IgD-negative memory B cell (primary cell): ENCODE measurements around the gene SRRM4. TPM values are rescaled to one million over a fixed set of nuclear protein-coding genes. Genes with fewer than 3 reads are reported as not detected.
A peak's percentile ranks its signal among the peaks of the same experiment; 100 is the strongest.
"Not testable (repeated sequence)": the region's sequence is repeated elsewhere in the genome, so short reads cannot be mapped to it uniquely, and the experiment has no call there.

ENCODE experiments used
- H3K27ac Mint-ChIP-seq, 3 donors: one replicate each; pipeline ENCODE4 v1.8.0; 2020 to 2022; ENCODE audit warnings: mild to moderate bottlenecking in 3 of 3, mixed read lengths in 3 of 3, moderate library complexity in 1 of 3
- H3K27me3 Mint-ChIP-seq: one replicate; pipeline ENCODE4 v1.8.0; 2021; ENCODE audit warnings: mixed read lengths
- H3K36me3 Mint-ChIP-seq: one replicate; pipeline ENCODE4 v1.8.0; 2020; ENCODE audit warnings: mild to moderate bottlenecking, mixed read lengths
- H3K4me1 Mint-ChIP-seq, 3 donors: one replicate each; pipeline ENCODE4 v1.8.0; 2020 to 2022; ENCODE audit warnings: mixed read lengths in 3 of 3, mild to moderate bottlenecking in 1 of 3
- H3K4me3 Mint-ChIP-seq, 4 donors: one replicate each; pipeline ENCODE4 v1.8.0; 2020 to 2022; ENCODE audit warnings: mild to moderate bottlenecking in 4 of 4, mixed read lengths in 4 of 4, moderate library complexity in 3 of 4
- H3K9me3 Mint-ChIP-seq, 3 donors: one replicate each; pipeline ENCODE4 v1.8.0; 2020 to 2021; ENCODE audit warnings: mixed read lengths in 3 of 3, mild to moderate bottlenecking in 1 of 3
- polyA plus RNA-seq: library from polyadenylated mRNA; unstranded; fragments of 300-500 nt; fragmentation: Illumina TruSeq; gene quantifications from one replicate; pipeline ENCODE4 v1.2.3, GENCODE V29; 2021

Gene SRRM4
- polyA plus RNA-seq, 1 donor from 2014 or later, result not detected

DNA sequence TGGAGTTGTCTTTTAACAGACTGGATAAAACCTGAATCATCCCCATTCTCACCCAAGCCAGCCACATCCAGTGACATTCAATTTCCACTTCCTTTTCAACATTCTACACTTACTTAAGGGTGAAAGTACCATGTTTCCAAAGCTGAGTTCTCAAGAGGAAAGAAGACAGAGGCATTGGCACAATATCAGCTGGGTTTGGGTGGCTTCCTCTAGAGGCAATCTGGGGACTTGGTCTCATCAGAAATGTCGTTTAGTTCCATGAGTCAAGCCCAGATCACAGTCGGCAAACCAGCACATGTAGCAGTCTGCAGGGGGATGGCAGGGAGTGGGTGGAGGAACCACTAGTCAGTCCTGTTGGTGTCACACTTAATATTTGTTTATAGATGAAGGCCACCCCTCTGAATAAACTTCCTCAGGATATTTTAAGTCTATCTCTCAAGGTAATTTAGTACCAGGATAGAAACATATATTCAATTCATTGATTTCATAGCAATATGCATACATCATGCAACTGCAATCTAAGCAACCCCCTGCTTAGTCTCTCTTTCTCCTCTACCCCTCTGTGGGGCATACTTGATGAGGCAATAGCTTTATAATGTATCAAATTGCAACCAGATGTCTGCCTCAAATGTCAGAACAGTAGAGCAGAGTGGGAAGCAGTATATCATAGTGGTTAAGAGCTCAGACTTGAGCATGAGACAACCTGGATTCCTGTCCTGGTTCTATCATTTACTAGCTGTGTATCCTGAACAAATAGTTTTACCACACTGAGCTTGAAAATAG, 3.0 kb downstream of the SRRM4 start:
- no peaks in the 10 kb centered on the region for H3K4me1 Mint-ChIP-seq
- peaks cover 0 to 7% (median 6%) of the 10 kb centered on the region in 3 donors for H3K9me3 Mint-ChIP-seq
- peaks cover 21% of the 10 kb centered on the region for H3K27me3 Mint-ChIP-seq

DNA sequence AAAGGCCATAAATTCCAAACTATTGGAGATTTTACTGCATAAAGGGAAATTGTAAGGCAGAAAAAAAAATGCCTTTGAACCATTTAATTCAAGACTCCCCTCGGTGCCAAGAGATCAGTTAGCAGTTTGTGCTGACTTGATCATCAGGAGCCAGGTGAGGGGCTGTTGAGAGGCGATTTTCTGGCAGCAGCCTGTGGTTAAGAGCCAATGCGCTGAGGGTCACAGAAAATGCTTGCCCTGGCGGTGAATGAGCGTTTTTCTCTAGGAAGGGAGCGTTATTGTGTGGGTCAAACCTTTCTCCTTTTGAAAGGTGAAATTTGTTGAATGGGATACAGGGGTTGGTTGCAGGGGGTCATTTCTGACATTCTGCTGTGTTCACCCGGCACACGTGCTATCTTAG, 4.7 kb downstream of the SRRM4 start:
- Mint-ChIP-seq H3K4me3 (no peak overlapping the region), H3K27me3 (peaks cover 16% of the 10 kb centered on the region), H3K36me3 (no peaks in the 10 kb centered on the region), H3K27ac (no peak overlapping the region), H3K4me1 (no peaks in the 10 kb centered on the region), H3K9me3 (peaks cover under 1 to 7% (median 7%) of the 10 kb centered on the region in 3 donors)

More for the DNA sequence above, 3.0 kb downstream of the SRRM4 start:
- H3K36me3 Mint-ChIP-seq, result no peaks in the 10 kb centered on the region
- H3K4me3 Mint-ChIP-seq, result no peak overlapping the region
- H3K27ac Mint-ChIP-seq, result no peak overlapping the region

DNA sequence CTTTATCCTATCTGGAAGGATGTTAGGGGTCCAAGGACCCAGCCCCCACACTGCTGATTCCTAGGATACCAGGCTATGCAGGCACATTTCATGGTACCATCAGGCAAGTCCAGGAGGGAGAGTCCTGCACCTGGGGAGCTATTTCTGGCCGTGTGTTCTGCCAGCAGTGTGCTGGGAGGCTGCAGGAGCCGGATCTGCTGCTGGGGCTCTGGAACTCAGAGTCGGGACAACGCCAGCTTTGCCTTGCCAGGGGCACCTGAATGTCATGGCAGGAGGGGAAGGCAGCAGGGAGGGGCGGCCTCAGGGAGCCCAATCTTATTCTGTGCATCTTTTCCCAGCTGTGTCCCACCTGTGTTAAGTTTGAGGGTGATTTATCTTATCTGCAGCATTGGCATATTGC, 17.8 kb downstream of the SRRM4 start:
- Mint-ChIP-seq H3K36me3 (no peaks in the 10 kb centered on the region), H3K9me3 (peaks cover 0 to 7% (median 6%) of the 10 kb centered on the region in 3 donors), H3K27ac (no peak overlapping the region), H3K4me3 (no peak overlapping the region), H3K27me3 (no peaks in the 10 kb centered on the region), H3K4me1 (no peaks in the 10 kb centered on the region)

DNA sequence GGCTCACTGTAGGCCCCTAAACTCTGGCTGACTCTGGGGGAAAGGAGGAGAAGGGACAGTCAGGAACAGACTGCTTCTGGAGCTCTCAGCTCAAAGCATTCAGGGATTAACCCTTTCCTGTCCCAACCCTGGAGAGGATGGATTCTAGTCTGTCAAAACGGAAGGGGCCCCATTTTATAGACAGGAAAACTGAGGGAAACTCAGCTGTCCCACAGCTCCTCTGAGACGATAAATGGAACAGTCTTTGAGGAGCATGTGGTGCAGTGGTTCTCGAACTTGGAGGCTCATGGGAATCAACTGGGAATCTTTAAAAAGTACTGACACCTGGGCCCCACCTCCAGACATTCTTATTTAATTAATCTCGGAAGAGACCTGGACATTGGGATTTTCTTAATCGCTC, 23.7 kb downstream of the SRRM4 start:
- no peak overlapping the region for H3K27ac Mint-ChIP-seq
- no peaks in the 10 kb centered on the region for H3K36me3 Mint-ChIP-seq
- no peaks in the 10 kb centered on the region for H3K9me3 Mint-ChIP-seq
- peaks cover 10% of the 10 kb centered on the region for H3K27me3 Mint-ChIP-seq
- H3K4me3 Mint-ChIP-seq, result no peak overlapping the region
- H3K4me1 Mint-ChIP-seq, result no peaks in the 10 kb centered on the region

DNA sequence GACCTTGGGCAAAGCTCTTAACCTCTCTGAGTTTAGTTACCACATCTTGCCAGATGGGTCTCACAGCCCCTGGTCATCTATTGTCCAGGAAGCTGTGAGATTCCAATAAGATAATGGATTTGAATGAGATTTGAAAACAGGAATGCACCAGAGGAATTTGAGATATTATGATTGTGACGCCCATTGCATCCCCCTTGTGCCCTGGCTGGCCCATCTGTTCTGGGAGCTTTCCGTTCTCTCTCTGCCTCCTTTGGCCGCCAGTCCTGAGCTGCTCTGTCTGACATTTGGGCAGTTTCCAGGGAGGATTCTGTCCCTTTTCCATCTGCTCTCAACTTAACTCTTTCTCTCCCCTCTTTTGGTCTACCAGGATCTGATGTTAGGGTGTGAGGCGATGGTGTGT, 24.6 kb downstream of the SRRM4 start:
- Mint-ChIP-seq H3K27me3 (peaks cover 10% of the 10 kb centered on the region), H3K4me3 (no peak overlapping the region), H3K27ac (no peak overlapping the region)

DNA sequence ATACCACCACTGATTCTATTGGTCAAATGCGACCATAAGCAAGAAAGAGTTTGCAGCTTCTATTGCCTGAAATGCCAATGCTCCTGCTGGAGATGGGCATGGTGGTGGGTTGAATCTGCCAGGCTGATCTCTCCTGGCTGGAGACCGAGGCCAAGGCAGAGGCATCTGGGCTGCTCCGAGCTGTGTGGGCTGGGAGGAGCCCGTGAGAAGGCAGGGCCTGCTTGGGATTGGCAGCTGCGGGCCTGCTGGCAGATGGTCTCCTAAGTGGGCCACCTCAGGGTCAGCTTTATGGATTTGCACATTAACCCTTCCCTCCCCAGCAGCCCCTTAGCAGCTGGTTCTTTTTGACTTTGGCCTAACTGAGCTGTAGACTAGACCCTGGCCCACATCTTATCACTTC, 25.4 kb downstream of the SRRM4 start:
- H3K27ac Mint-ChIP-seq, result no peak overlapping the region
- peaks cover 0 to 1% (median 0%) of the 10 kb centered on the region in 3 donors for H3K9me3 Mint-ChIP-seq
- no peaks in the 10 kb centered on the region for H3K4me1 Mint-ChIP-seq
- no peaks in the 10 kb centered on the region for H3K36me3 Mint-ChIP-seq
- no peak overlapping the region for H3K4me3 Mint-ChIP-seq
- peaks cover 10% of the 10 kb centered on the region for H3K27me3 Mint-ChIP-seq

More for the DNA sequence above, 24.6 kb downstream of the SRRM4 start:
- Mint-ChIP-seq H3K9me3 (peaks cover 0 to 1% (median 0%) of the 10 kb centered on the region in 3 donors), H3K36me3 (no peaks in the 10 kb centered on the region), H3K4me1 (no peaks in the 10 kb centered on the region)

DNA sequence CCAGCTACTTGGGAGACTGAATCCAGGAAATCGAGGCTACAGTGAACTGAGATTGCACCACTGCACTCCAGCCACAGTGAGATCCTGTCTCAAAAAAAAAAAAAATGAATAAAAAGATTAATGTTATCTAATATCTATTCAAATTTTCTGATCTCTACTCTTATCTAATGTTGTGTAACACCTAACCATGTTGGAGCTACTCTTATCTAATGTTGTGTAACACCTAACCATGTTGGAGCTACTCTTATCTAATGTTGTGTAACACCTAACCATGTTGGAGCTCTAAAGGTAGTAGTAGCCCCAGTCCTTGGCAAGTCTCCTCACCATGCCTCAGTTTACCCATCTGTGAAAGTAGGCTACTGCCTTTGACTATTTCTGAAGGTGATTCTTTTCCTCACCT, 26.9 kb downstream of the SRRM4 start:
- H3K4me3 Mint-ChIP-seq, H3K4me1 Mint-ChIP-seq, H3K9me3 Mint-ChIP-seq, H3K27ac Mint-ChIP-seq, H3K36me3 Mint-ChIP-seq: not testable (repeated sequence)
- peaks cover 10% of the 10 kb centered on the region for H3K27me3 Mint-ChIP-seq

DNA sequence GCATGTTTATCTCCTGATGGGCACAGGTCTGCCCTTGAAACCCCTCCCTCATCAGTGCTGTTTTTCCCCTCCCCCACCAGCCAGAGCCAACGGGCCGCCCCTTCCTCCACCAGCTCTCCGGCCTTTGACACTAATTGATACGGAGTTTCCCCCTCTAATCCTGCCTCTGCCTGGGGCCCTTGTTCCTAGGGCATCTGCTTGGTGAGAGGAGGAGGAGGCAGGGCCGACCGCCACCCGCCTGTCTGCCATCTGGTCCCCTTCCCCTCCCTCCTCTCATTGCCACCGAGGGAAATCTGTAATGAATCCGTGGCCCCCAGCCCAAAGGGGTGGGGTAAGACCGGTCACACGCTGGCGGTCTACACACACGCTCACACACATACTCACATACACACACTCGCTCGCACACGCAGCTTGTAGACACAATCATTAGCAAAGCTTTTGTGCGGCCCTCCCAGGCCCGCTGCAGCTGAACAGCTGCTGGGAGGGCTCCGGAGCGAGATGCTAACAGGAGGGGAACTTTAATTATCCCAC, 27.4 kb downstream of the SRRM4 start:
- H3K27ac Mint-ChIP-seq, result no peak overlapping the region
- H3K36me3 Mint-ChIP-seq, result no peaks in the 10 kb centered on the region
- H3K4me3 Mint-ChIP-seq, result no peak overlapping the region
- H3K9me3 Mint-ChIP-seq, result peaks cover 0 to 9% (median 7%) of the 10 kb centered on the region in 3 donors
- peaks cover 10% of the 10 kb centered on the region for H3K27me3 Mint-ChIP-seq
- no peaks in the 10 kb centered on the region for H3K4me1 Mint-ChIP-seq

DNA sequence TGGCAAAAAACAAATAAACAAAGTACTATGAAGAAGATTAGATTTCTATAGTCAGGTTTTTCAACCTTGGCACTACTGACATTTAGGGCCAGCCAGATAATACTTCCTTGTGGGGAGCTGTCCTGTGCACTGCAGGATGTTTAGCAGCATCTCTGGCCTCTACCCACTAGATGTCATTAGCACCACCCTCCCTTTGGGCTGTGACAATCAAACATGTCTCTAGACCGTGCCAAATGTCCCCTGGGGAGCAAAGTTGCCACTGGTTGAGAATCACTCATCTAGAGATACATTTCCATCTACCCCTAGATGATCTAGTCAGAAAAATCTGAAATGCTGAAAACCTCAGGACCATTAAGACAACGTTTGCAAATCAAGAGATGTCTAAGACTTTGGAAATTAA, 29.9 kb downstream of the SRRM4 start:
- peaks cover 0 to 9% (median 7%) of the 10 kb centered on the region in 3 donors for H3K9me3 Mint-ChIP-seq
- H3K27ac Mint-ChIP-seq, result no peak overlapping the region
- no peaks in the 10 kb centered on the region for H3K36me3 Mint-ChIP-seq
- no peak overlapping the region for H3K4me3 Mint-ChIP-seq
- H3K4me1 Mint-ChIP-seq, result no peaks in the 10 kb centered on the region
- H3K27me3 Mint-ChIP-seq, result peaks cover 13% of the 10 kb centered on the region

DNA sequence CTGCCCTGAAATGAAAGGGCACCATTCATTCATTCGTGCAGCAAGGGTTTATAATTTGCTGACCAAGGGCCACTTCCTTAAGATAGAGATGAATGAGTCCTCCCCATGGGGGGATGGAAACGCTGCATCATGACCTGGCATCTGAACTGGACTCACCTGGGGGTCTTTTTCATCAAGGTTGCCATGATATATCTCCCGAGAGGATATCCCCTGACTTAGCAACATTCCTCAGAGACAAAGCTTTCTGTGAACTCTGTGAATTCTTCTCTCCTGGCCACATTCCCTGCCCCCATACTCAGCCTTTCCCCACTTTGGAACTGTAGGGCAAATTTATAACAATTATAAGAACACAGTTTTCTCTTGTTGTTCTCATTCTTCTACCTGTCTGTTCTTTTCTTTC, 30.8 kb downstream of the SRRM4 start:
- peaks cover 15% of the 10 kb centered on the region for H3K27me3 Mint-ChIP-seq
- no peak overlapping the region for H3K4me3 Mint-ChIP-seq
- no peak overlapping the region for H3K27ac Mint-ChIP-seq
- no peaks in the 10 kb centered on the region for H3K36me3 Mint-ChIP-seq
- H3K4me1 Mint-ChIP-seq, result no peaks in the 10 kb centered on the region
- peaks cover 0 to 10% (median 9%) of the 10 kb centered on the region in 3 donors for H3K9me3 Mint-ChIP-seq

DNA sequence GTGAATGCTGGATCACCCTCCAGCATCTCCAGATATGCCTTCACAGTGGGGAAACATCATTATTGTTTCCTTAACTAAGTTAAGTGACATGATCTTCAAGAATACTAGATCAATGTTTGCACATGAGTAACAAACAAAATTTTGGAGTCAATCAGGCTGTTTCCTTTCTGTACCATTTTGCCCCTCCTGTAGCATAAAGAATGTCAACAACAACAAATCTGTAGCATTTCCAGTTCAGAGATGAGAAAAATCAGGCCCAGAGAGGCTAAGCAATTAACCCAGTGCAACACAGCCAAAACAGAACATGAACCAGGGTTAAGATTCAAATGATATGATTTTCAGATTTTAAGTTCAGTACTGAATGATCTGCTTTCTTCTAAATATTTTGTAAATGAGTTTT, 31.7 kb downstream of the SRRM4 start:
- Mint-ChIP-seq H3K36me3 (no peaks in the 10 kb centered on the region), H3K27me3 (peaks cover 16% of the 10 kb centered on the region), H3K4me1 (no peaks in the 10 kb centered on the region), H3K27ac (no peak overlapping the region), H3K9me3 (peaks cover 0 to 10% (median 9%) of the 10 kb centered on the region in 3 donors), H3K4me3 (no peak overlapping the region)

DNA sequence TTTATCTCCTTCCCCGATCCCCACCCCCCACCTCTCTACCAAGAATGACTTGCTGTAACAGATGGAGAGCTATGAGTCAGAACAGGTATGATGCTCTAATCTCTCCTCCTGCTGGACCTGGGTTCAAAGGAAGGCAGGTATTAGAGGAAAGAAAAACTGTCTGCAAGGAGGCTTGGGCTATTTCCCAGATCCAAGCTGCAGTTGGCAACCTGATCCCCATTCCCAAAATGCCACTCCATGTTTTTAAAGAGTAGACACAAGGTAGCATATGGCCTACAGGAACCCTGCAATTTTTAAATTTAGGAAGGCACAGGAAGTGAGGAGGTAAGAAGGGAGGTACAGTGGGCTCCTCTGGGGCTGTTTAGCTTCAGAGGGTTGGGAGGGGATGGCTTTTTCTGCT, 33.0 kb downstream of the SRRM4 start:
- Mint-ChIP-seq H3K4me3 (no peak overlapping the region), H3K27ac (no peak overlapping the region), H3K9me3 (peaks cover 0 to 10% (median 9%) of the 10 kb centered on the region in 3 donors), H3K4me1 (no peaks in the 10 kb centered on the region), H3K36me3 (no peaks in the 10 kb centered on the region), H3K27me3 (peaks cover 12% of the 10 kb centered on the region)

DNA sequence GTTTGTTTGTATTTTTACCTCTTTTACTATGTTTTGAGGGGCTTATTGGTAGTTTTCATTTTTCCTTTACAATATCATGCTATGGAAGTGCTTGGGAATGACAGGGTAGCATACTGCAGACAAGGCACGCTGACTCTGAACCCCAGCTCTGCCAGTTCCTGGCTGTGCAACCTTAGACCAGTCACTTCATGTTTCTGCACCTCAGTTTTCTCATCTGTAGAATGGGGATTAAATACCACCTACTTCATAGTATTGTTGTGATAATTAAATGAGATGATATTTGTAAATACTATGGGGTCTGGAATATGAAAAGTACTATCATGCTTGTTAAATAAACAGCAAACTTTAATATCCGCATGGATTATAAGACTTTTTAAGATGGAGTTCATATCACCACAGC, 35.4 kb downstream of the SRRM4 start:
- peaks cover 0 to 13% (median 7%) of the 10 kb centered on the region in 3 donors for H3K9me3 Mint-ChIP-seq

DNA sequence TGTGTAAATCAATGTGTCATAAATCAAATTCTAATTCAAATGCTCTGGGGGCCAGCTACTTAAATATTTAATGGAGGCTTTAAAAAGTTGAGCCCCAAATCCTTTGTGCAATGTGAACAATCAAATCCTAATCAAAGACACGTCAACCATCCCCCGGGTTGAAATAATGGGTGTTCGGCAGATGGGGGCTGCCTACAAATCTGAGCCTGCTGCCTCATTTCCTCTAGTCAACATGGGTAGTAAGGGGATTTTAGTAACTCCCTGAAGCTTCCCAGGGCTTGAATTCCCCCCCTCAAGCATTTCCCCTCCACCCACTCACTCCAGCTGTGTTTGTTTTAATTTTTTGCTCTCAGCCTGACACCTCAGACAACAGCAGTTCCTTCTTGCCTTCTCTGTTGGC, 37.8 kb downstream of the SRRM4 start:
- no peaks in the 10 kb centered on the region for H3K36me3 Mint-ChIP-seq

More for the DNA sequence above, 35.4 kb downstream of the SRRM4 start:
- Mint-ChIP-seq H3K4me1 (no peaks in the 10 kb centered on the region), H3K4me3 (no peak overlapping the region), H3K27ac (no peak overlapping the region), H3K36me3 (no peaks in the 10 kb centered on the region), H3K27me3 (peaks cover 11% of the 10 kb centered on the region)

DNA sequence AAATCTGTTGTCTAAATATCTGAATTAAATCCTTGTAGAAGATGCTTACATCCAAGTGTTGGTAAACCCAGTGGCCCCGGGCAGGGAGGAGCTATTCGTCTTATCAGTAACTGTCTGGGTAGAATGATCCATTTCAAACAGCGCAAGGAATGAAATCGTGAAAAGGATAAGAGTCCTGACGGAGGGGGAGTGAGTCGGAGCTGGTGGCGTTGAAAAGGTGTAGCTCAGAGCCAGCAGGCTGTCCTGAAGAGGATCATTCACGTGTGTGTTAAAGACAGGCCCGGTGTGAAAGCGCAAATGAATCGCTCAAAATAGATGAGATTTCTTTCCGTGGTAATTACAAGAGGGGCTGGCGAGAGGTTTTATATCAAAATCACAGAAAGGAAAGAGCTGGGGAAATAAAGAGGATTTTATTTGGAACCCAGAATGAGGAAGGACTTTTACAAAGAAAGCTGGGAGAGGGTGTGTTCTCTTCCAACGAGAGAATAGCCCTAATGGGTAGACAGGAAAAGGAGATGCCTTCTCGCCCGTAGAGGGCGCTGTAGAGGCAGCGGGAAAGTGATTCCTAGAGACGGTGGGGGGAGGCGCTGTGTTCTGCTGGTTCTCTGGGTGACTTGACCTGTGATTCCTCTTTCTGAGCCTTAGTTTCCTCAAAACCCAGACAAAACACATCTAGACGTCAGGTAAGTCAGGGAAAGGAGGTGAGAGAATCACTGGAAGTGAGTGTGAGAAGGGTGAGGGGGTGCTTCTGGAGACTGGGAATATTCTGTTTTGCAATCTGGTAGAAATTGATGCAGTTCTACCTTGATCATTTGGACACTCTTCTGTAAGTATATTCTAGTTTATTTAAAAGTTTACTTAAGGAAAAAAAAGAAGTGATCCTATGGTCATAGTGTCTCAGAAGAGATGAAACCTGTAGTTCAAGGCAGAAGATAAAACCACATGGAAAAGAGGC, 39.3 kb downstream of the SRRM4 start:
- Mint-ChIP-seq H3K9me3 (peaks cover 2 to 18% (median 6%) of the 10 kb centered on the region in 3 donors), H3K36me3 (no peaks in the 10 kb centered on the region), H3K27ac (no peak overlapping the region), H3K27me3 (peaks cover 10% of the 10 kb centered on the region), H3K4me3 (peak overlapping the region in 1 of 4 donors; percentile 65), H3K4me1 (no peaks in the 10 kb centered on the region)

More for the DNA sequence above, 37.8 kb downstream of the SRRM4 start:
- peaks cover 11% of the 10 kb centered on the region for H3K27me3 Mint-ChIP-seq
- peaks cover 2 to 15% (median 6%) of the 10 kb centered on the region in 3 donors for H3K9me3 Mint-ChIP-seq
- no peaks in the 10 kb centered on the region for H3K4me1 Mint-ChIP-seq
- H3K4me3 Mint-ChIP-seq, result no peak overlapping the region
- H3K27ac Mint-ChIP-seq, result no peak overlapping the region
